Measurements from ENCODE around the gene OR51M1. TPM values are rescaled to one million over a fixed set of nuclear protein-coding genes. Genes with fewer than 3 reads are reported as not detected.

The OR51M1 gene
- total and polyA plus RNA-seq, 9 donors: 0.08 to 0.12 TPM; not detected in 7

GRCh38 chr11:5343474-5344335 is 39.9 kb upstream of the OR51M1 start, which contains the start of gene OR51B5:
TSS of gene OR51B5 (minus strand) at chr11:5343524. CDS start at chr11:5343524, 0 bp downstream.
- no peaks in the 10 kb centered on the region for H3K9me3 ChIP-seq
- intact Hi-C loops (cut with DNase I): no loop called here
- no peak for DNase-seq
- no peaks in the 10 kb centered on the region for H3K36me3 ChIP-seq
- WGBS, 3 donors: 77 to 79% (median 79%) methylated on average over 6 of the region's 6 CpGs
- H3K4me1 ChIP-seq (ENCODE audit: insufficient read depth): no peaks in the 10 kb centered on the region
- no peak within 1 kb of the TSS for H3K27ac ChIP-seq
- TF ChIP-seq CTCF (IDR thresholded peaks at IDR 0.05): no peak
- no peak for TF ChIP-seq POLR2A (IDR thresholded peaks at IDR 0.05)
- TF ChIP-seq EP300 (IDR thresholded peaks at IDR 0.05): no peak
- H3K27me3 ChIP-seq: no peaks in the 10 kb centered on the region
- no peak within 1 kb of the TSS for H3K4me3 ChIP-seq

- no peak for TF ChIP-seq EP300 (IDR thresholded peaks at IDR 0.05)
- no peak for TF ChIP-seq CTCF (IDR thresholded peaks at IDR 0.05)
- no peak for TF ChIP-seq POLR2A (IDR thresholded peaks at IDR 0.05)
- Histone ChIP-seq H3K27me3 (no peaks in the 10 kb centered on the region), H3K4me3 (no peak overlapping the region), H3K36me3 (no peaks in the 10 kb centered on the region), H3K27ac (no peak overlapping the region), H3K9me3 (no peaks in the 10 kb centered on the region), H3K4me1 (ENCODE audit: insufficient read depth) (no peaks in the 10 kb centered on the region)
- 68 to 73% (median 73%) methylated on average over 3 of the region's 3 CpGs for WGBS, 3 donors
- intact Hi-C loops (cut with DNase I): no loop called here
- no peak for DNase-seq
Observed at GRCh38 chr11:5345831-5346230, 37.8 kb upstream of the OR51M1 start.

- TF ChIP-seq CTCF (IDR thresholded peaks at IDR 0.05) (no peak), POLR2A (IDR thresholded peaks at IDR 0.05) (no peak), EP300 (IDR thresholded peaks at IDR 0.05) (no peak)
- WGBS, 3 donors: 23 to 37% (median 35%) methylated on average over 3 of the region's 3 CpGs
Observed at GRCh38 chr11:5348551-5349194, 34.9 kb upstream of the OR51M1 start.

GRCh38 chr11:5349550-5349949 is 34.1 kb upstream of the OR51M1 start:
- intact Hi-C loops (cut with DNase I): no loop called here
- no peak overlapping the region for H3K4me3 ChIP-seq

More at GRCh38 chr11:5348551-5349194, 34.9 kb upstream of the OR51M1 start:
- H3K9me3 ChIP-seq: no peaks in the 10 kb centered on the region
- intact Hi-C loops (cut with DNase I): no loop called here
- no peaks in the 10 kb centered on the region for H3K4me1 ChIP-seq (ENCODE audit: insufficient read depth)
- no peaks in the 10 kb centered on the region for H3K27me3 ChIP-seq
- DNase-seq: no peak
- no peaks in the 10 kb centered on the region for H3K36me3 ChIP-seq
- no peak overlapping the region for H3K4me3 ChIP-seq
- H3K27ac ChIP-seq: no peak overlapping the region

More at GRCh38 chr11:5349550-5349949, 34.1 kb upstream of the OR51M1 start:
- H3K36me3 ChIP-seq: no peaks in the 10 kb centered on the region
- no peak for TF ChIP-seq POLR2A (IDR thresholded peaks at IDR 0.05)
- no peak for TF ChIP-seq EP300 (IDR thresholded peaks at IDR 0.05)
- TF ChIP-seq CTCF (IDR thresholded peaks at IDR 0.05): no peak
- 39 to 54% (median 44%) methylated on average over 1 of the region's 1 CpG for WGBS, 3 donors
- no peaks in the 10 kb centered on the region for H3K4me1 ChIP-seq (ENCODE audit: insufficient read depth)
- H3K9me3 ChIP-seq: no peaks in the 10 kb centered on the region
- no peak for DNase-seq
- no peaks in the 10 kb centered on the region for H3K27me3 ChIP-seq
- no peak overlapping the region for H3K27ac ChIP-seq
